HEK293 (cell line): ENCODE measurements around the gene ATP6V0B.
A peak's percentile ranks its signal among the peaks of the same experiment; 100 is the strongest.

ENCODE experiments used
- CTCF ChIA-PET: fragments of 350-600 bp; formaldehyde crosslinking; extraction: SDS; loops from one replicate; lab custom pipeline; 2021; ENCODE audit warnings: antibody characterized with exemption; lab: Yijun Ruan, JAX
- POLR2A ChIA-PET: fragments of 300-600 bp; formaldehyde crosslinking; extraction: SDS; loops from one replicate; lab custom pipeline; 2020; ENCODE audit warnings: antibody characterized with exemption, inconsistent platforms; lab: Yijun Ruan, JAX
- H3K27ac ChIP-seq: fragments of 200-500 bp; sonication (Bioruptor generic); 2 replicates; pipeline ENCODE4 v1.5.1; 2014; ENCODE audit warnings: low read depth, low read length, control low read depth, inconsistent platforms; ENCODE audit errors: extremely low read depth
- H3K36me3 ChIP-seq, 2 experiments: fragments of 200-500 bp in 1 of 2; sonication (Bioruptor generic) in 1 of 2; 1 replicate in 1 of 2; 2 replicates in 1 of 2; pipeline ENCODE4 v1.5.1; 2014 to 2017; ENCODE audit warnings: inconsistent platforms in 2 of 2, low read length in 2 of 2; ENCODE audit not compliant: control insufficient read depth in 2 of 2, insufficient read depth in 1 of 2
- H3K4me1 ChIP-seq: fragments of 200-500 bp; sonication (Bioruptor generic); 2 replicates; pipeline ENCODE4 v1.5.1; 2014; ENCODE audit warnings: mild to moderate bottlenecking, low read length, inconsistent platforms; ENCODE audit not compliant: control insufficient read depth, insufficient read depth
- H3K4me3 ChIP-seq: 2 replicates; pipeline ENCODE4 v1.5.1; 2011; ENCODE audit warnings: low read depth, mild to moderate bottlenecking, control low read depth, low read length, moderate library complexity
- H3K9me3 ChIP-seq: fragments of 200-500 bp; sonication (Bioruptor generic); 2 replicates; pipeline ENCODE4 v1.5.1; 2014; ENCODE audit warnings: low read depth, low read length, inconsistent platforms; ENCODE audit not compliant: control insufficient read depth, insufficient read depth
- GLIS2 ChIP-seq: fragments of 450-650 bp; formaldehyde crosslinking; IDR thresholded peaks from 2 replicates; pipeline ENCODE4 v1.5.1; 2016; ENCODE audit warnings: missing biosample characterization, missing genetic modification characterization
- MZF1 ChIP-seq: fragments of 450-650 bp; formaldehyde crosslinking; IDR thresholded peaks from 2 replicates; pipeline ENCODE4 v1.5.1; 2017; ENCODE audit warnings: missing biosample characterization, missing genetic modification characterization, borderline replicate concordance
- RBAK ChIP-seq: fragments of 450-650 bp; formaldehyde crosslinking; IDR thresholded peaks from 2 replicates; pipeline ENCODE4 v1.5.1; 2016; ENCODE audit warnings: missing biosample characterization, missing genetic modification characterization
- SCRT2 ChIP-seq: fragments of 450-650 bp; formaldehyde crosslinking; IDR thresholded peaks from 2 replicates; pipeline ENCODE4 v1.5.1; 2016; ENCODE audit warnings: missing biosample characterization, missing genetic modification characterization
- SP2 ChIP-seq: fragments of 450-650 bp; formaldehyde crosslinking; IDR thresholded peaks from 2 replicates; pipeline ENCODE4 v1.5.1; 2016; ENCODE audit warnings: missing biosample characterization, missing genetic modification characterization
- ZBTB17 ChIP-seq: fragments of 450-650 bp; formaldehyde crosslinking; IDR thresholded peaks from 2 replicates; pipeline ENCODE4 v1.5.1; 2016; ENCODE audit warnings: missing biosample characterization, missing genetic modification characterization
- ZFP37 ChIP-seq: fragments of 450-650 bp; formaldehyde crosslinking; IDR thresholded peaks from 2 replicates; pipeline ENCODE4 v1.5.1; 2016; ENCODE audit warnings: missing biosample characterization, missing genetic modification characterization
- ZNF211 ChIP-seq: fragments of 450-650 bp; formaldehyde crosslinking; IDR thresholded peaks from 2 replicates; pipeline ENCODE4 v1.5.1; 2016; ENCODE audit warnings: low read depth, missing biosample characterization, missing genetic modification characterization
- ZNF248 ChIP-seq: fragments of 450-650 bp; formaldehyde crosslinking; IDR thresholded peaks from 2 replicates; pipeline ENCODE4 v1.5.1; 2017; ENCODE audit warnings: missing biosample characterization, missing genetic modification characterization
- ZNF341 ChIP-seq: fragments of 450-650 bp; formaldehyde crosslinking; IDR thresholded peaks from 2 replicates; pipeline ENCODE4; 2016; ENCODE audit warnings: low read depth, missing biosample characterization, missing genetic modification characterization
- ZNF391 ChIP-seq: fragments of 450-650 bp; formaldehyde crosslinking; IDR thresholded peaks from 2 replicates; pipeline ENCODE4 v1.5.1; 2016; ENCODE audit warnings: low read depth, missing biosample characterization, missing genetic modification characterization, borderline replicate concordance
- ZNF521 ChIP-seq: fragments of 450-650 bp; formaldehyde crosslinking; IDR thresholded peaks from 2 replicates; pipeline ENCODE4 v1.5.1; 2017; ENCODE audit warnings: missing biosample characterization, mild to moderate bottlenecking, missing genetic modification characterization
- ZNF544 ChIP-seq: fragments of 450-650 bp; formaldehyde crosslinking; IDR thresholded peaks from 2 replicates; pipeline ENCODE4 v1.5.0; 2017; ENCODE audit warnings: missing biosample characterization, missing genetic modification characterization
- ZNF600 ChIP-seq: fragments of 450-650 bp; formaldehyde crosslinking; IDR thresholded peaks from 2 replicates; pipeline ENCODE4 v1.5.1; 2016; ENCODE audit warnings: missing biosample characterization, missing genetic modification characterization
- ZNF76 ChIP-seq: fragments of 450-650 bp; formaldehyde crosslinking; IDR thresholded peaks from 2 replicates; pipeline ENCODE4; 2016; ENCODE audit warnings: low read depth, missing biosample characterization, missing genetic modification characterization, borderline replicate concordance
- TF ChIP-seq, protein P1 (sequence below): fragments of 450-650 bp; formaldehyde crosslinking; IDR thresholded peaks from 2 replicates; pipeline ENCODE4 v1.5.1; 2016; ENCODE audit warnings: missing biosample characterization, missing genetic modification characterization
- TF ChIP-seq, protein P2 (sequence below): fragments of 450-650 bp; formaldehyde crosslinking; IDR thresholded peaks from 2 replicates; pipeline ENCODE4 v1.5.1; 2016; ENCODE audit warnings: missing biosample characterization, missing genetic modification characterization
- TF ChIP-seq, protein P3 (sequence below): fragments of 450-650 bp; formaldehyde crosslinking; IDR thresholded peaks from 2 replicates; pipeline ENCODE4 v1.5.1; 2016; ENCODE audit warnings: missing biosample characterization, missing genetic modification characterization

ATP6V0B gene

DNA sequence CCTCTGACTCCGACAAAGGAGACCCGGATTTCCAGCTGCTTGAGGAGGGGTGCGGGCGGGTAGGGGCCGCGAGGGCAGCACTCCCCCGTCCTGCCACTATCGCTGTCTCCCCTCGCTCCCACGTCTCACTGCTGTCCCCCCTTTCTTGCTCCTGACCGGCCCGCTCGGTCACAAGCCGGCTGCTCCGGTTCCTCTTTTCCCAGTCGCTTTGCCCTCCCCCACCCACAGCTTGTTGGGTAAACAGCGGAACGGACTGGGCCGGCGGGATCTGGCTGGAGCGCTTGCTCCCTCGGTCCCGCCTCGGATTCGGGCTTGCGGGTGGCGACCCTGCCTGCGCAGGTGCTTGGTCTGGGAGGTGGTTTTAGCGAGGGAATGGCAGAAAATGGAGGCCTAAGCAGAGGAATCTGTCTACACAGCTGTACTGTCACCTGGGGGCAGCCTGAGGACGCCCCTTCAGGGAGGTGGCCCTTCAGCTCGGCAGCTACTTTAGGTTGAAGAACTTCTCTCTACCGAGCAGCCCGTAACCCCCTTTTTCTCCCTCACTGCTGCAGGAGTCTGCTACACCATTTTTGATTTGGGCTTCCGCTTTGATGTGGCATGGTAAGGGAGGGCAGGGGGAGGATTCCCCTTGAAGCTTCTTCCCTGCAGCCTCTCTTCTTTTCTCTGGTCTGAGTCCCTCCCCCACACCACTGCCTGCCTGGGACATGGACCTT, 645 bp downstream of the ATP6V0B start:
- Histone ChIP-seq H3K9me3 (no peaks in the 10 kb centered on the region), H3K36me3 (peaks cover 7 to 58% of the 10 kb centered on the region in 2 experiments; a peak in 2 of 3 replicates), H3K27ac (peak overlapping the region; percentile 70; the same call in 1 of the 2 replicates), H3K4me3 (peak overlapping the region; percentile 88), H3K4me1 (peaks cover 3% of the 10 kb centered on the region; the same call in 1 of the 2 replicates)
- CTCF ChIA-PET, result interaction anchor here (0.5 to 1.1 kb wide), 3 partner anchors 72 to 895 kb away, joined by 3 to 6 read pairs (median 3); no protein-coding TSS in a partner anchor
- TF ChIP-seq ZNF211 (tag by site-specific recombination) (no peak), ZNF76 (tag by site-specific recombination) (peak; percentile 75), ZNF341 (tag by site-specific recombination) (peak; percentile 82), MZF1 (tag by site-specific recombination) (0 out of 2 replicates have a peak, but pooled peaks have one; percentile 24), ZNF600 (0 out of 2 replicates have a peak, but pooled peaks have one; percentile 46), GLIS2 (tag by site-specific recombination) (peak; percentile 8; the same call in 1 of the 2 replicates), ZNF391 (tag by site-specific recombination) (no peak), SP2 (tag by site-specific recombination) (peak; percentile 35)
- TF ChIP-seq, protein P1, sequence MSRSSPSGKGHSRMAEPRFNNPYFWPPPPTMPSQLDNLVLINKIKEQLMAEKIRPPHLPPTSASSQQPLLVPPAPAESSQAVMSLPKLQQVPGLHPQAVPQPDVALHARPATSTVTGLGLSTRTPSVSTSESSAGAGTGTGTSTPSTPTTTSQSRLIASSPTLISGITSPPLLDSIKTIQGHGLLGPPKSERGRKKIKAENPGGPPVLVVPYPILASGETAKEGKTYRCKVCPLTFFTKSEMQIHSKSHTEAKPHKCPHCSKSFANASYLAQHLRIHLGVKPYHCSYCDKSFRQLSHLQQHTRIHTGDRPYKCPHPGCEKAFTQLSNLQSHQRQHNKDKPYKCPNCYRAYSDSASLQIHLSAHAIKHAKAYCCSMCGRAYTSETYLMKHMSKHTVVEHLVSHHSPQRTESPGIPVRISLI, result no peak
- TF ChIP-seq, protein P2, sequence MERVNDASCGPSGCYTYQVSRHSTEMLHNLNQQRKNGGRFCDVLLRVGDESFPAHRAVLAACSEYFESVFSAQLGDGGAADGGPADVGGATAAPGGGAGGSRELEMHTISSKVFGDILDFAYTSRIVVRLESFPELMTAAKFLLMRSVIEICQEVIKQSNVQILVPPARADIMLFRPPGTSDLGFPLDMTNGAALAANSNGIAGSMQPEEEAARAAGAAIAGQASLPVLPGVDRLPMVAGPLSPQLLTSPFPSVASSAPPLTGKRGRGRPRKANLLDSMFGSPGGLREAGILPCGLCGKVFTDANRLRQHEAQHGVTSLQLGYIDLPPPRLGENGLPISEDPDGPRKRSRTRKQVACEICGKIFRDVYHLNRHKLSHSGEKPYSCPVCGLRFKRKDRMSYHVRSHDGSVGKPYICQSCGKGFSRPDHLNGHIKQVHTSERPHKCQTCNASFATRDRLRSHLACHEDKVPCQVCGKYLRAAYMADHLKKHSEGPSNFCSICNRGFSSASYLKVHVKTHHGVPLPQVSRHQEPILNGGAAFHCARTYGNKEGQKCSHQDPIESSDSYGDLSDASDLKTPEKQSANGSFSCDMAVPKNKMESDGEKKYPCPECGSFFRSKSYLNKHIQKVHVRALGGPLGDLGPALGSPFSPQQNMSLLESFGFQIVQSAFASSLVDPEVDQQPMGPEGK (tag by site-specific recombination), result peak; percentile 76; the same call in 1 of the 2 replicates
- TF ChIP-seq, protein P3, sequence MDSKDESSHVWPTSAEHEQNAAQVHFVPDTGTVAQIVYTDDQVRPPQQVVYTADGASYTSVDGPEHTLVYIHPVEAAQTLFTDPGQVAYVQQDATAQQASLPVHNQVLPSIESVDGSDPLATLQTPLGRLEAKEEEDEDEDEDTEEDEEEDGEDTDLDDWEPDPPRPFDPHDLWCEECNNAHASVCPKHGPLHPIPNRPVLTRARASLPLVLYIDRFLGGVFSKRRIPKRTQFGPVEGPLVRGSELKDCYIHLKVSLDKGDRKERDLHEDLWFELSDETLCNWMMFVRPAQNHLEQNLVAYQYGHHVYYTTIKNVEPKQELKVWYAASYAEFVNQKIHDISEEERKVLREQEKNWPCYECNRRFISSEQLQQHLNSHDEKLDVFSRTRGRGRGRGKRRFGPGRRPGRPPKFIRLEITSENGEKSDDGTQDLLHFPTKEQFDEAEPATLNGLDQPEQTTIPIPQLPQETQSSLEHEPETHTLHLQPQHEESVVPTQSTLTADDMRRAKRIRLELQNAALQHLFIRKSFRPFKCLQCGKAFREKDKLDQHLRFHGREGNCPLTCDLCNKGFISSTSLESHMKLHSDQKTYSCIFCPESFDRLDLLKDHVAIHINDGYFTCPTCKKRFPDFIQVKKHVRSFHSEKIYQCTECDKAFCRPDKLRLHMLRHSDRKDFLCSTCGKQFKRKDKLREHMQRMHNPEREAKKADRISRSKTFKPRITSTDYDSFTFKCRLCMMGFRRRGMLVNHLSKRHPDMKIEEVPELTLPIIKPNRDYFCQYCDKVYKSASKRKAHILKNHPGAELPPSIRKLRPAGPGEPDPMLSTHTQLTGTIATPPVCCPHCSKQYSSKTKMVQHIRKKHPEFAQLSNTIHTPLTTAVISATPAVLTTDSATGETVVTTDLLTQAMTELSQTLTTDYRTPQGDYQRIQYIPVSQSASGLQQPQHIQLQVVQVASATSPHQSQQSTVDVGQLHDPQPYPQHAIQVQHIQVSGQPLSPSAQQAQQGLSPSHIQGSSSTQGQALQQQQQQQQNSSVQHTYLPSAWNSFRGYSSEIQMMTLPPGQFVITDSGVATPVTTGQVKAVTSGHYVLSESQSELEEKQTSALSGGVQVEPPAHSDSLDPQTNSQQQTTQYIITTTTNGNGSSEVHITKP (tag by site-specific recombination), result 0 out of 2 replicates have a peak, but pooled peaks have one; percentile 10
- POLR2A ChIA-PET, result interaction anchor here (0.5 to 3.6 kb wide), 16 partner anchors 9 to 1566 kb away, joined by 3 to 15 read pairs (median 4); partner anchors contain the start of genes CCDC24, DMAP1, IPO13 and KDM4A

DNA sequence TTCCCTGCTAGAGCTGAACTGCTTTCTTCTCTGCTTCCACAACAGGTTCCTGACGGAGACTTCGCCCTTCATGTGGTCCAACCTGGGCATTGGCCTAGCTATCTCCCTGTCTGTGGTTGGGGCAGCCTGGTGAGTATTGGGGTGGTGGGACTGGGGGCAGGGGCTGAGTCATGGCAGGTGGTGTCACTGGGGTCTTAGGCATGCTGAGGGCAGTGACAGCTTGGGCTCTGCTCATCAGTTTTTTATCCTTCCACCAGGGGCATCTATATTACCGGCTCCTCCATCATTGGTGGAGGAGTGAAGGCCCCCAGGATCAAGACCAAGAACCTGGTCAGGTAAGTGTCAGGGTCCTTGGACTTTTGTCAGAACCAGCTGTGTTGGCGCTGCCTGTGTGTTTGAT, 1.3 kb downstream of the ATP6V0B start:
- peaks cover 7 to 62% of the 10 kb centered on the region in 2 experiments; a peak in 2 of 3 replicates for H3K36me3 ChIP-seq
- TF ChIP-seq SCRT2 (tag by site-specific recombination) (peak; percentile 45; the same call in 1 of the 2 replicates), ZNF248 (tag by site-specific recombination) (no peak), ZNF544 (tag by site-specific recombination) (no peak), ZFP37 (no peak), ZBTB17 (tag by site-specific recombination) (no peak), RBAK (tag by site-specific recombination) (no peak), ZNF521 (no peak)
- peaks cover 3% of the 10 kb centered on the region; the same call in 1 of the 2 replicates for H3K4me1 ChIP-seq
- peak overlapping the region; percentile 88 for H3K4me3 ChIP-seq
- CTCF ChIA-PET, result interaction anchor here (0.5 to 1.1 kb wide), 2 partner anchors 71 to 894 kb away, joined by 3 to 6 read pairs; no protein-coding TSS in a partner anchor
- POLR2A ChIA-PET, result interaction anchor here (0.5 to 3.6 kb wide), 6 partner anchors 10 to 317 kb away, joined by 3 to 15 read pairs (median 6); partner anchors contain the start of genes CCDC24 and IPO13
- H3K27ac ChIP-seq, result no peak overlapping the region
- no peaks in the 10 kb centered on the region for H3K9me3 ChIP-seq
